MCF 10A (cell line): ENCODE results near the gene AMIGO2. TPM values are rescaled to one million over a fixed set of nuclear protein-coding genes. Genes with fewer than 3 reads are reported as not detected.
A peak's percentile ranks its signal among the peaks of the same experiment; 100 is the strongest.

Experiments used
- BruUV-seq: library from RNA; stranded (reverse); fragments of 400-500 nt; replicated peaks from 2 replicates; lab custom pipeline; 2021; lab: Mats Ljungman, UMichigan
- CTCF ChIA-PET: fragments of 300-600 bp; sonication (Branson Sonifier 250); formaldehyde crosslinking; extraction: SDS; loops from one replicate; lab custom pipeline; 2021; ENCODE audit warnings: antibody characterized with exemption, inconsistent platforms; lab: Yijun Ruan, JAX
- POLR2A ChIA-PET: fragments of 300-600, 350-650 bp; sonication (Branson Sonifier 250); formaldehyde crosslinking; extraction: SDS; loops from one replicate; lab custom pipeline; 2020; ENCODE audit warnings: antibody characterized with exemption, inconsistent platforms; lab: Yijun Ruan, JAX
- DNase-seq: peaks from one replicate; pipeline ENCODE4 v3.0.0-alpha.2; 2018; ENCODE audit not compliant: unreplicated experiment
- H3K27ac Mint-ChIP-seq: one replicate; pipeline ENCODE4 v1.8.0; 2022; ENCODE audit warnings: mild to moderate bottlenecking, low read depth, mixed read lengths; ENCODE audit not compliant: unreplicated experiment
- H3K27me3 Mint-ChIP-seq: one replicate; pipeline ENCODE4 v1.8.0; 2022; ENCODE audit warnings: mixed read lengths; ENCODE audit not compliant: insufficient read depth, unreplicated experiment
- H3K36me3 Mint-ChIP-seq: one replicate; pipeline ENCODE4 v1.8.0; 2022; ENCODE audit warnings: mild to moderate bottlenecking, moderate library complexity, mixed read lengths; ENCODE audit not compliant: insufficient read depth, unreplicated experiment
- H3K4me1 Mint-ChIP-seq: one replicate; pipeline ENCODE4 v1.8.0; 2022; ENCODE audit warnings: mixed read lengths; ENCODE audit not compliant: insufficient read depth, unreplicated experiment
- H3K4me3 Mint-ChIP-seq: one replicate; pipeline ENCODE4 v1.8.0; 2022; ENCODE audit warnings: mild to moderate bottlenecking, moderate library complexity, mixed read lengths; ENCODE audit not compliant: unreplicated experiment
- H3K9me3 Mint-ChIP-seq: one replicate; pipeline ENCODE4 v1.8.0; 2022; ENCODE audit warnings: mixed read lengths; ENCODE audit not compliant: unreplicated experiment
- intact Hi-C: fragments of 100-400 bp; cut with micrococcal nuclease; formaldehyde crosslinking; loops from 2 replicates; pipeline ENCODE4 v1.14.1; 2022
- total RNA-seq: library from RNA; stranded (reverse); gene quantifications from 2 replicates; pipeline ENCODE4 v1.2.3, GENCODE V29; 2022
- TF ChIP-seq, protein P1 (sequence below): fragments of 200-600 bp; IDR thresholded peaks from one replicate; pipeline ENCODE4 v1.8.0; 2022; ENCODE audit warnings: antibody characterized with exemption, mild to moderate bottlenecking; ENCODE audit not compliant: unreplicated experiment

The AMIGO2 gene
- total RNA-seq, 1 experiment from 2014 or later: 32.6 TPM

DNA sequence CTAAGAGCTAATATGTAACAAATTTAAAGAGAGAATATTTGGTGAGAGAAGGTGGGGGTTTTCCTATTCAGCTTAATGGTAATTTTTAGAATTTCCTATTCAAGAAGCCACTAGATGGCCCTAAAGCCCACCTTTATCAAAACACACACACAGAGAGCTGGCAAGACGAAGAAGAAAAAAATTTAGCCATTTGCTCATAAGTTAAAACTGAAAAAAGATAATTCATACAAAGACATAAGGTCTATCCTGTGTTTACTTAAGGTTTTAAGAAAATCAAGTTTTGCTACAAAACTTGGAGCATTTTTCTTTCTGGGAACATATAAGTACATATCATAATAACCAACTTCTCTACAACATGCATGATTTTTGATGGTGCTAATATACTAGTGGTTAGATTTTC, 47.1 kb downstream of the AMIGO2 start:
- ChIA-PET POLR2A (interaction anchor here (0.7 to 3.5 kb wide), 11 partner anchors 13 to 1042 kb away, joined by 3 to 25 read pairs (median 6); partner anchors contain the start of genes AMIGO2 and PCED1B), CTCF (interaction anchor here (0.6 to 4.5 kb wide), 48 partner anchors 8 to 1489 kb away, joined by 3 to 69 read pairs (median 4); partner anchors contain the start of genes AMIGO2 and PCED1B)
- H3K27ac Mint-ChIP-seq: peak overlapping the region; percentile 72
- H3K36me3 Mint-ChIP-seq: no peaks in the 10 kb centered on the region
- TF ChIP-seq, protein P1, sequence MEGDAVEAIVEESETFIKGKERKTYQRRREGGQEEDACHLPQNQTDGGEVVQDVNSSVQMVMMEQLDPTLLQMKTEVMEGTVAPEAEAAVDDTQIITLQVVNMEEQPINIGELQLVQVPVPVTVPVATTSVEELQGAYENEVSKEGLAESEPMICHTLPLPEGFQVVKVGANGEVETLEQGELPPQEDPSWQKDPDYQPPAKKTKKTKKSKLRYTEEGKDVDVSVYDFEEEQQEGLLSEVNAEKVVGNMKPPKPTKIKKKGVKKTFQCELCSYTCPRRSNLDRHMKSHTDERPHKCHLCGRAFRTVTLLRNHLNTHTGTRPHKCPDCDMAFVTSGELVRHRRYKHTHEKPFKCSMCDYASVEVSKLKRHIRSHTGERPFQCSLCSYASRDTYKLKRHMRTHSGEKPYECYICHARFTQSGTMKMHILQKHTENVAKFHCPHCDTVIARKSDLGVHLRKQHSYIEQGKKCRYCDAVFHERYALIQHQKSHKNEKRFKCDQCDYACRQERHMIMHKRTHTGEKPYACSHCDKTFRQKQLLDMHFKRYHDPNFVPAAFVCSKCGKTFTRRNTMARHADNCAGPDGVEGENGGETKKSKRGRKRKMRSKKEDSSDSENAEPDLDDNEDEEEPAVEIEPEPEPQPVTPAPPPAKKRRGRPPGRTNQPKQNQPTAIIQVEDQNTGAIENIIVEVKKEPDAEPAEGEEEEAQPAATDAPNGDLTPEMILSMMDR: peak; percentile 51
- H3K9me3 Mint-ChIP-seq: no peaks in the 10 kb centered on the region
- DNase-seq: peak; percentile 62
- no peaks in the 10 kb centered on the region for H3K27me3 Mint-ChIP-seq
- intact Hi-C loops: loop anchor here (1.0 to 5.0 kb wide), 6 partner anchors 47 to 654 kb away; partner anchors contain the start of genes AMIGO2 and PCED1B
- H3K4me1 Mint-ChIP-seq: peaks cover 21% of the 10 kb centered on the region
- BruUV-seq: no TSS peak
- no peak overlapping the region for H3K4me3 Mint-ChIP-seq

DNA sequence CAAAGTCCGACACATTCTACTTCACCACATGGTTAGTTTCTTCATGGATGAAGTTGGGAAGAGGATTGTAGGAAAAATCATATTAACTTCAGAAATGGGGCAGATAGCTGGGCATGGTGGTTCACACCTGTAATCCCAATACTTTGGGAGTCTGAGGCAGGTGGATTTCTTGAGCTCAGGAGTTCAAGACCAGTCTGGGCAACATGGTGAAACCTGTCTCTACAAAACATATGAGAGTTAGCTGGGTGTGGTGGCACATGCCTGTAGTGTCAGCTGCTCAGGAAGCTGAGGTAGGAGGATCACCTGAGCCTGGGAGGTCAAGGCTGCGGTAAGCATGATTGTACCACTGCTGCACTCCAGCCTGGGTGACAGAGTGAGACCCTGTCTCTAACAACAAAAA, 49.9 kb downstream of the AMIGO2 start:
- no TSS peak for BruUV-seq
- H3K4me1 Mint-ChIP-seq: peaks cover 21% of the 10 kb centered on the region
- H3K4me3 Mint-ChIP-seq: no peak overlapping the region
- TF ChIP-seq, protein P1: no peak
- intact Hi-C loops: loop anchor here (5.0 to 10.0 kb wide), 2 partner anchors 522 to 545 kb away; no protein-coding TSS in a partner anchor
- no peaks in the 10 kb centered on the region for H3K9me3 Mint-ChIP-seq
- ChIA-PET POLR2A (interaction anchor here (0.6 kb wide), 1 partner anchor 1015 kb away, joined by 5 read pairs; no protein-coding TSS in a partner anchor), CTCF (interaction anchor here (0.5 to 1.3 kb wide), 6 partner anchors 8 to 657 kb away, joined by 3 to 5 read pairs (median 4); no protein-coding TSS in a partner anchor)
- no peak overlapping the region for H3K27ac Mint-ChIP-seq
- H3K36me3 Mint-ChIP-seq: no peaks in the 10 kb centered on the region
- no peak for DNase-seq
- H3K27me3 Mint-ChIP-seq: no peaks in the 10 kb centered on the region

DNA sequence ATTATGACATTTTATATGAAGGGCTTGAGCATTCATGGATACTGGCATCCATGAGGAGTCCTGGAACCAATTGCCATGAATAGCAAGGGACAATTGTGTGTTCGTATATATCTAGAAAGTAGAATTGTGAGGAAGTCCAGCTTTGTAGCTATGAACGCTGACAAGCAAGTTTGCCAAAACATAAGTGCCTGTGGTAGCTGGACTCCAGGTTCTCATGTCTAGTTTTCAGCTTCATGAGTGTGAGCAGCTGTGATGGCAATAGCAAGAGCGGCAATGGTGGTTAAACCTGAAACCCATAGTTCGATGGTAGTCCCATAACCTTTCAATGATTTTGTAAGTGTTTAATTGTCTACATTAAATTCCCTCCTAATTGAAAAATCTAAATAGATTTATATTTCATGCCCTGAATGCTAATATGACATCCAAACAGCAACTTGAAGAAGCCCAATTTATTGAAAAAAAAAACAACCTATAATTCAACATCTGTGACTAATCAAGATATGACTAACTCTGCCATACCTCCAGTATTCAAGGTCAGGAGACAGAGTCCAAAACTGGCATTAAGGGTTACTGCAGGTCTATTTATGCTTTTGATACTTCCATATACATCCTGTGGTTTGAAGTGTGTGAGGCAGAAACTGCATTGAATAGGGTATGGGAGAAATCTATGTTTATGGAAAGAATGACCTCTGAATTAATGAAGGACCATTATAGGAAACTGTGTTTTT, 50.6 kb downstream of the AMIGO2 start:
- no peak overlapping the region for H3K4me3 Mint-ChIP-seq
- H3K4me1 Mint-ChIP-seq: peaks cover 21% of the 10 kb centered on the region
- no peak overlapping the region for H3K27ac Mint-ChIP-seq
- H3K27me3 Mint-ChIP-seq: no peaks in the 10 kb centered on the region
- ChIA-PET CTCF (interaction anchor here (0.7 to 1.3 kb wide), 3 partner anchors 8 to 379 kb away, joined by 3 to 5 read pairs (median 4); no protein-coding TSS in a partner anchor), POLR2A (no interaction called here)
- DNase-seq: no peak
- no TSS peak for BruUV-seq
- intact Hi-C loops: loop anchor here (10.0 kb wide), 1 partner anchor 544 kb away; no protein-coding TSS in a partner anchor
- TF ChIP-seq, protein P1: no peak
- no peaks in the 10 kb centered on the region for H3K9me3 Mint-ChIP-seq
- H3K36me3 Mint-ChIP-seq: no peaks in the 10 kb centered on the region

DNA sequence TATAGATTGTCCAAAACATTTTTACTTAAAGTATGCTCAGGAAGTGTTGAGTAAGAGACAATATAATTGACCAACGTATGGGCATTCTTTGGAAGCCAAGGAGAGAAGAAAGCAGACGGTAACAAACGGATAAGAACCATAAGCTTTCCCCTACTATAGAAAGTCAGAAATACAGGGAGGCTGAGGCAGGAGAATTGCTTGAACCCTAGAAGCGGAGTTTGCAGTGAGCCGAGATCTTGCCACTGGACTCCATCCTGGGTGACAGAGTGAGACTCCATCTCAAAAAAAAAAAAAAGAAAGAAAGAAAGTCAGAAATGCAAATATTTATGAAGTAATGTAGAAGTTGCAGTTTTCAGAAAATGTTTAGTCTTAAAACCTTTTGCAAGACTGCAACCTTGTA, 51.6 kb downstream of the AMIGO2 start:
- no TSS peak for BruUV-seq
- TF ChIP-seq, protein P1: no peak
- ChIA-PET POLR2A (no interaction called here), CTCF (interaction anchor here (0.7 to 1.4 kb wide), 2 partner anchors 339 to 369 kb away, joined by 3 read pairs; no protein-coding TSS in a partner anchor)
- no peaks in the 10 kb centered on the region for H3K27me3 Mint-ChIP-seq
- H3K36me3 Mint-ChIP-seq: no peaks in the 10 kb centered on the region
- H3K4me3 Mint-ChIP-seq: no peak overlapping the region
- H3K4me1 Mint-ChIP-seq: peaks cover 15% of the 10 kb centered on the region
- no peaks in the 10 kb centered on the region for H3K9me3 Mint-ChIP-seq
- no peak for DNase-seq
- no peak overlapping the region for H3K27ac Mint-ChIP-seq
- intact Hi-C loops: loop anchor here (10.0 kb wide), 1 partner anchor 543 kb away; no protein-coding TSS in a partner anchor
